Loucy (cell line): ENCODE measurements around the gene COL27A1.

Experiments
- EZH2phosphoT487 ChIP-seq: fragments of 200-600 bp; IDR thresholded peaks from 2 replicates; pipeline ENCODE4 v1.6.1; 2018; ENCODE audit warnings: antibody characterized with exemption, mild to moderate bottlenecking, moderate library complexity, borderline replicate concordance
- TF ChIP-seq, protein P1 (sequence below): fragments of 200-600 bp; sonication (generic); conservative IDR thresholded peaks from 2 replicates; pipeline ENCODE4 v1.5.1; 2014; ENCODE audit warnings: mild to moderate bottlenecking, antibody characterized with exemption, low read length

- TF ChIP-seq, protein P1, sequence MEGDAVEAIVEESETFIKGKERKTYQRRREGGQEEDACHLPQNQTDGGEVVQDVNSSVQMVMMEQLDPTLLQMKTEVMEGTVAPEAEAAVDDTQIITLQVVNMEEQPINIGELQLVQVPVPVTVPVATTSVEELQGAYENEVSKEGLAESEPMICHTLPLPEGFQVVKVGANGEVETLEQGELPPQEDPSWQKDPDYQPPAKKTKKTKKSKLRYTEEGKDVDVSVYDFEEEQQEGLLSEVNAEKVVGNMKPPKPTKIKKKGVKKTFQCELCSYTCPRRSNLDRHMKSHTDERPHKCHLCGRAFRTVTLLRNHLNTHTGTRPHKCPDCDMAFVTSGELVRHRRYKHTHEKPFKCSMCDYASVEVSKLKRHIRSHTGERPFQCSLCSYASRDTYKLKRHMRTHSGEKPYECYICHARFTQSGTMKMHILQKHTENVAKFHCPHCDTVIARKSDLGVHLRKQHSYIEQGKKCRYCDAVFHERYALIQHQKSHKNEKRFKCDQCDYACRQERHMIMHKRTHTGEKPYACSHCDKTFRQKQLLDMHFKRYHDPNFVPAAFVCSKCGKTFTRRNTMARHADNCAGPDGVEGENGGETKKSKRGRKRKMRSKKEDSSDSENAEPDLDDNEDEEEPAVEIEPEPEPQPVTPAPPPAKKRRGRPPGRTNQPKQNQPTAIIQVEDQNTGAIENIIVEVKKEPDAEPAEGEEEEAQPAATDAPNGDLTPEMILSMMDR, result no peak
- TF ChIP-seq EZH2phosphoT487, result no peak
Measured at GRCh38 chr9:114244570-114244969, 89.2 kb downstream of the COL27A1 start.
